Right hindlimb (tissue), 1 donor: Measurements from ENCODE around the gene KCTD14.
"Not testable (repeated sequence)": the region's sequence is repeated elsewhere in the genome, so short reads cannot be mapped to it uniquely, and the experiment has no call there.

Experiments
- DNase-seq: peaks from one replicate; pipeline ENCODE4 v3.0.0-alpha.2; 2018

Gene KCTD14

DNA sequence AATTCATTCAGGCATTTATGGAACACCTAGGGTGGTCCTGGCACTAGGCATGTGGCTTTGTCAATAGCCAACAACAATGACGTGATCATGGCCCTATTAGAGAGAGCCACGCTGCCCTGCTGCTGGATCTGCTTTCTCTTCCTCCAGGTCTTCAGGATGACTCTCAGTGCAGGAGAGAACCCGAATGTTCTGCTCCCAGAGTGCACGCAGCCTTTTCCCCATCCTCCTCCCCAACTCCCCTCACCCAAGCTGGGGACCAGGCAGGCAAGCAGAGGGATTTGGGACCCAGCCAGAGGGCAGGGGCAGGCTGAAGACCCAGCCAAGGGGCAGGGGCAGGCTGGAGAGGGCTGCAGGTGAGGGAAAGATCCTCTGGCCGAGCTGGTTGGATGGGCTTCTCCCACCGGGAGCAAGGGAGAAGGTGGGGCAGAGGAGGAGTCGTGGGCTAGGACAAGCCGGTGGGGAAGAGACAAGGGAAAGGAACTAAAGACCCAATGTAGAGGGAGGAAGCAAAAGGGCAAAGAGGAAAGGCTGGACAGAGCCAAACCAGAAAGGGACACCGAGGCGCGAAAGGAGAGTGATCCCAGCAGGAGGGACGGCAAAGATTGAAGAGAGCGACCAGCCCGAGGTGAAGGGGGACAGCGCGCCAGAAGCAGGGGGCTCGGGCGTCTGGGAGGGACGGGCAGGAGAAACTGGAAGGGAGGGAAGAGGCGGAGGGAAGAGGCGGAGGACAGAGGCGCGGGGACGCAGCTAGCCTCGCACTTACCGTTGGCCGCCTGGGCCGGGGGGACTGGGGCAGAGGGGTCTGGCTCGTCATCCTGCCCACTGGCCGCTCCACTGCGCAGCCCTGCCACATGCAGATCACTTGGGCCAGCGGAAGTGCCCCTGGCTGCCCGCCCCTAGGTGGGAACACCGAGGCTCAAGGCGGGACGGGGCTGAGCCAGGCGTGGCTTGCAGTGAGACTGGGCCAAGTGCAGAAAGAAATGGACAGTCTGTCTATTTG is at the start of gene KCTD14:
Gene KCTD14 (minus strand): TSS at position 880 of the 1,000 bp plus-strand sequence. CDS start 27 bp downstream, at position 853.
- peak; percentile 68 for DNase-seq

DNA sequence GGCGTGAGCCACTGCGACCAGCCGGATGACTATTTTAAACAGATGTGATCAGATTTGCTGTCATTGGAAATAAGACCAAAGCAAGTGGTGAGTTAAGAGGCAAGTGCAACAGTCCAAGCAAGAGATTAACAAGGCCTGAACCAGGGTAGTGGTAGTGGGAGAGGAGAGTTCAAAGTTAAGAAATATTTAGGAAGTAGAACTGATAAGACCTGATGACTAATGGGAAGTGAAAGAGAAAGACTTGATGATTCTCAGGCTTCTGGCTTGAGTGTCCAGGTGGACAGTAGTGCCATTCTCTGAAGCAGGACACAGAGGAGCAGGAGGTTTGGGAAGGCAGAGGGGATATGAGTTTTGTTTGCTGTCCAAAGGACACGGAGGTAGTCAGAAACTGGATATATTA is 49.4 kb upstream of the KCTD14 start:
- DNase-seq: no peak

GRCh38 chr11:78071717-78072116 is 48.6 kb upstream of the KCTD14 start:
- DNase-seq: no peak

DNA sequence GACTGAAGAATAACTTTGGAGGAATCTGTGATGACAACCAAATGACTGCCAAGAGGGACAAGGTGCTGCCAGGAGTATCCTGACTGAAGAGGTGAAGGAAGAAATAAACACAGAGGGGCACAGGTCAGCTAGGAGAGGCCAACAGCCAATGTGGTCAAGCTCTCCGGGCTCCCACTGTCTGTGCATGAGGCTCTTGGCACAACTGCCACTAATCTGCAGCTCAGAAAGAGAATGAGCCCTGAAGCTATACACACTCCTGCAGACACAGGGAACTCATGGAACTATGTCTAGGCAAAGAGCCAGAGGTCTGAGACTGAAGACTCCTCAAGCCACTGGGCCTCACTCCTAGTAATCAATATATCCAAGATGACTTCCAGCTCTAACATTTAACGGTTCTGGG is 47.5 kb upstream of the KCTD14 start:
- DNase-seq: no peak

DNA sequence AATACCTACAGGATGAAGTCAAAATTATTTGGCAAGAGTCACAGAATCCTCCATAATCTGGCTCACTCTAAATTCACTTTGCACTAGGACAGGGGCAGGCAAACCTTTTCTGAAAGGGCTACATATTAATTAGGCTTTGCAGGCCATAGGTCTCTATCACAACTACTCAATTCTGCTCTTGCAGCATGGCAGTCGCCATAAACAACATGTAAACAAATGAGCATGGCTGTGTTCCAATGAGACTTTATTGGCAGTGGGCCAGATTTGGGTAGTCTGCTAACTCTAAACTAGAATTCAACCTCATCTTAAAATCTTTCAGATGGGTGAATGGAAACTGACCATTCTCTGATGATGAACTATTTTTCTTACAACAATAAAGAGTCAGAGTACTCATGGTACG is 46.4 kb upstream of the KCTD14 start:
- DNase-seq: no peak

DNA sequence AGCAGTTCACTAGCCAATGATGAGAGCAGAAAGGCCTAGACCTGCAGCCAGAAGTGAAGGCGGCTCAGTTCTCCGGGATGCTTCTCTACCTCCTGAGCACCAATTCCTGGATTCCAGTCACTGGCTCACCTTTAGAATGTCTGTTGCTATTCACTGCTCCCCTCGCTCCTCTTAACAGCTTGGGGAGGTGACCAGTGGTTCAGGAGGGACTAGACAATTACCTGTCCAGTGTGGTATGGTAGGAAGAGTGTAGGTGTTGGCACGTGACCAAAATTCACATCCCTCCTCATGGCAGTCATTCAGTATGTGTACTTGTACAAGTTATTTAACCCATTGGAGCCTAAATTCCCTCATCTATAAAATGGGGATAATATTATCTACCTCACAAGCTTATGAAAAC is 44.6 kb upstream of the KCTD14 start:
- no peak for DNase-seq

GRCh38 chr11:78066471-78066870 is 43.4 kb upstream of the KCTD14 start:
- DNase-seq: no peak

DNA sequence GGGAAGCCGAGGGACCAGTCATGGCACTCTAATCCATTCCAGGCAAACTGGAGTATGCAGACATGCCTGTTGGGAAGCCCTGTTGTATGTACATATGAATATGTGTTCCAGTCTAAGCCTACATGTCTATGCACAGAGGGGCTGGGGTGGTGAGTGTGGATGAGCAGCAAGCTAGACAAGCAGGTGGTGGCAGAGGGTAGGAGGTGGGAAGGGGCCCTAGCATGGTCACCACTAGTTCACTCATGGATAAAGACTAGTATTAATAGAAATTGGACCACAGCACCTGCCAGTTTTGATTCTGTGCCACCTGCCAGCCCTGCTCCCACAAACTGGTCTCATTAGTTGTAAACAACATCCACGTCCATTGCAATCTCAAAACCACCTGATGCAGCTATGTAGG is 42.1 kb upstream of the KCTD14 start:
- no peak for DNase-seq

- no peak for DNase-seq
Measured at GRCh38 chr11:78063440-78064181, 40.5 kb upstream of the KCTD14 start, which contains the start of gene THRSP. Gene THRSP, plus strand, starts transcription at chr11:78063861. Its CDS starts 21 bp downstream, at chr11:78063882.

GRCh38 chr11:78062671-78063070 is 39.6 kb upstream of the KCTD14 start:
- no peak for DNase-seq

DNA sequence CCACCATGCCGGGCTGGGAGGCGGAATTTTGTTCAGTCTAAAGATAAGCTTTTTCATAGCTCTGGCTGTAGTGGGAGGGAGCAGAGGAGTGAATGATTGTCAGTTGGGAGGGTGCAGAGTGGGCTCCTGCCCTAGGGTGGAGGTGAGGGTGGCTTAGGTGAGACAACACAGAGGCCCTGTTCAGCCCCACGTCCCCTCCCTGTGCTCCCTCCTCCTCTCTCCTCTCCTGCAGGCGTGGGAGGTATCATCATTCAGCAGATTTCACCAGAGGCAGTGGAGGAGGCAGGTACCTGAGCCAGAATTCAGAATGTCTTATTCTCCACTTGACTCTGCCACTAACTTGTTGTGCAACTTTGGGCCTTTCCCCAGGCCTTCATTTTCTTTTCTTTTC is 38.8 kb upstream of the KCTD14 start:
- no peak for DNase-seq

DNA sequence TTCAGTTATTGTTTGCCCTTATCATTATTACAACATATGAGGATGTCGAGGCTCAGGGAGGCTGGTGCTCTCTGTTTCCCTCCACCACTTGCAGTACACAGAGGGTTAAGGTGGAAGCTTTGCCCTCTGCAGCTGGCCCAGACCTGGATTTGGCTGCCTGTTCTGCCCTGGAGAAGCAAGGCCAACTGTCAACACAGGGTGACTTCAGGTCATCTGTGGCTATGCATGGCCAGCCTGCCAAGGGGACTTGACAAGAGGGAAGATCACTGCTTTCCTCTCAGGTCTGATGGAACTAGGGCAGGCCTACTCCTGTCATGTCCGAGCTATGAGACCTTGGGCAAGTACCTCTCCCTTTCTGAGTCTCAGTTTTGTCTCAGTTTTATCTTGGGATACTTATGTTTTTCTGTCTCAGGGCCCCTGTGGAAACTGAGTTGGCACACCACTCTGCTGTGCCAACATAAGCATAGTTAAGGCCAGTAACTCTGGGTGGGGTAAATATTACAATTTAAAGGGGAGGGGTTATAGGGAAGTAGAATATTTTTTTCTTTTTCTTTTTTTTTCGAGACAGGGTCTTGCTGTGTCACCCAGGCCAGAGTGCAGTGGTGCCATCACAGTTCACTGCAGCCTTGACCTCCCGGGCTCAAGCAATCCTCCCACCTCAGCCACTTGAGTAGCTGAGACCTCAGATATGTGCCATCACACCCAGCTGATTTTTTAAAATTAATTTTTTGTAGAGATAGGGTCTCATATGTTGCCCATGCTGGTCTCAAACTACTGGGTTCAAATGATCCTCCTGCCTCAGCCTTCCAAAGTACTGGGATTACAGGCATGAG is 38.2 kb upstream of the KCTD14 start:
- DNase-seq: no peak

DNA sequence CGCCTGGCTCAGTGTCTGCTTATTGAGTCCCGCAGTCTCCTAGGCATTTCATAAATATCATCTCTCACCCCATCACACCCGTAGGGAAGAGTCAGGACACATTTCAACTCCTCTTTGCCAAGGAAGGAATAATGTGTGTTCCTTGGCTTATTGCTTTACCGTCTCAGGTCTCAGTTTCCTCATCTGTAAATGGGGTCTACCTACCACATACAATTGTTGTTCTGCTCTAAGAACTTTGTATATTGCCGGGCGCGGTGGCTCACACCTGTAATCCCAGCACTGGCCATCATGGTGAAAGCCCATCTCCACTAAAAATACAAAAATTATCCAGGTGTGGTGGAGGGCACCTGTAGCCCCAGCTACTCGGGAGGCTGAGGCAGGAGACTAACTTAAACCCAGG is 37.5 kb upstream of the KCTD14 start:
- DNase-seq: no peak

DNA sequence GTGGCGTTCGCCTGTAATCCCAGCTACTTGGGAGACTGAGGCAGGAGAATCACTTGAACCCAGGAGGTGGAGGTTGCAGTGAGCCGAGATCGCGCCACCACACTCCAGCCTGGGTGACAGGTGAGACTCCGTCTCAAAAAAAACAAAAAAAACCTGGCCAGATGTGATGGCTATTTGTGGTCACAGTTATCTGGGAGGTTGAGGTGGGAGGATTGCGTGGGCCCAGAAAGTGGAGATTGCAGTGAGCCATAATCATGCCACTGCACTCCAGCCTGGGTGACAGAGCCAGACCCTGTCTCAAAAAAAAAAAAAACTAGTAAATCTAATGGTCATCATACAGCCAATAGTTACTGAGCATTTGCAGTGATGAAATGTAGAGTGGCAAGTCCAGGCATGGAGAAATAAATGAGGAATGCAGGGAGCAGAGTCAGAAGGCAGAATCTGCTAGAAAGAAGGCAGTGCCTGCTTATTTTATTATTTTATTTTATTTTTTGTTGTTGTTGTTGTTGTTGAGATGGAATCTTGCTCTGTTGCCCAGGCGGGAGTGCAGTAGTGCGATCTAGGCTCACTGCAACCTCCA is 36.8 kb upstream of the KCTD14 start:
- DNase-seq: not testable (repeated sequence)

DNA sequence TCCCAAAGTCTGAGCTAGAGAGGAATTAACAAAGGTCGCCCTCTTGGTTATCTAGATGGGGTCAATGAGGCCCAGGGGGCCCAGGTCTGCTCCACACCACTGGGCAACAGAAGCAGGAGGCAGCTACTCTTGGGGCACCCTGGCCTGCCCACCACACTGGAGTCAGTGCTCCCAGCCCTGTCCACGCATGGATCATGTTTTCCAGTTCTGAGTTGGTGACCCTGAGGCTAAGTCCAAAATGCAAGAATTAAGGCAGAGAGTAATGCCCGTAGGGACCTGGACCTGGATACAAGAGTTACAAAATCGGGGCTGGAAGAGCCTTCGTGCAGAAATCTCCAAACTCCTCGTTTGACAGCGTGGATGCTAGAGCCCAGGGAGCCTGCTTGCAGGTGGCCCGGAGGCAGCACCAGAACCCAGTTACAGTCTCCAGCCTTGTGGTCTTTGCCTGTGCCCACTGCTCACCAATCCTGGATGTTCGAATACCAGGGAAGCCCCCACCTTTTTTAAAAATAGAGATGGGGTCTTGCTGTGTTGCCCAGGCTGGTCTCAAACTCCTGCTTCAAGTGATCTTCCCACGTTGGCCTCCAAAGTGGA is 34.5 kb upstream of the KCTD14 start:
- no peak for DNase-seq

DNA sequence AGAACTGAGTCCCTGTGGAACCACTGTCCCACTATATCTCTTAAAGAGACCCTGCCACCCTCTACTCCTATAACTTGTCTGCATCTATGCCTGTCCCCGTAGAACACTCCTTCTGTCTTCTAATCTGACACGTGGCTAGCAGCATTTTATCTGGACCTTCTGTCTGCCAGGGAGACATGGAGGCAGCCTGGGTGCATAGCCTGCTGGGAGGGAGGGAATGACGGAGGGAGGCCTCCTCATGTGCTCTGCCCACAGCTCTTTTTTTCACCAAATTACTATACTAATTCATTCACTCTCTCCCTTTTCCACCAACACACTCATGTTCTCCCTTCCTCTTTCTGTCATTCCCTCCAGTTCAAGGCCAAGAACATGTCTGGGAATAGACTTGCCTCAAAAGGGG is 33.0 kb upstream of the KCTD14 start:
- DNase-seq: no peak

- no peak for DNase-seq
Measured at GRCh38 chr11:78054971-78055370, 31.9 kb upstream of the KCTD14 start.

GRCh38 chr11:78050964-78051831 is 28.1 kb upstream of the KCTD14 start:
- no peak for DNase-seq

DNA sequence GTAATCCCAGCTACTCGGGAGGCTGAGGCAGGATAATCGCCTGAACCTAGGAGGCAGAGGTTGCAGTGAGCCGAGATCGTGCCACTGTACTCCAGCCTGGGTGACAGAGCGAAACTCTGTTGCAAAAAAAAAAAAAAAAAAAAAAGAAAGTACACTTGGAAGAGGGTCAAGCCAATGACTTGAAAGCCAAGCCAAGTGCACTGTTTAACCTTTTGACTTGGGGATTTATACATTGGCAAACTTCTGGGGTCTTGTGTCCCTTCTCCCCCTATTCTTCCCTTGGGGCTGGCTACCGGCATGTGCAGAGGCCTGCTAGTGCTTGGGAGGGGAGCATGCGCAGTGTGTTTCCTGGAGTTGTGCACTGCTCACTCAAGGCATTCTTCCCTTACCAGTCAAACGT is 26.3 kb upstream of the KCTD14 start:
- DNase-seq: no peak

GRCh38 chr11:78048561-78048960 is 25.5 kb upstream of the KCTD14 start:
- DNase-seq: no peak

GRCh38 chr11:78046486-78046854 is 23.4 kb upstream of the KCTD14 start:
- DNase-seq: no peak
